CD4-positive, alpha-beta T cell treated with Interleukin-4 for 4 hours (primary cell): ENCODE results near the gene C1QL2.

Experiments
- DNase-seq: peaks from one replicate; pipeline ENCODE4 v3.0.0-alpha.2; 2020

C1QL2 gene

GRCh38 chr2:119178776-119179175 is 20.2 kb upstream of the C1QL2 start:
- no peak for DNase-seq

GRCh38 chr2:119177838-119178190 is 19.3 kb upstream of the C1QL2 start:
- no peak for DNase-seq

GRCh38 chr2:119177171-119177837 is 18.8 kb upstream of the C1QL2 start:
- no peak for DNase-seq

- no peak for DNase-seq
Observed at GRCh38 chr2:119175517-119175916, 17.0 kb upstream of the C1QL2 start.

- DNase-seq: no peak
Observed at GRCh38 chr2:119174993-119175347, 16.4 kb upstream of the C1QL2 start.

- DNase-seq: peak; percentile 33
Observed at GRCh38 chr2:119174216-119174992, 15.9 kb upstream of the C1QL2 start.

GRCh38 chr2:119173556-119174060 is 15.1 kb upstream of the C1QL2 start:
- DNase-seq: no peak

- DNase-seq: no peak
Observed at GRCh38 chr2:119170504-119170903, 12.0 kb upstream of the C1QL2 start.

GRCh38 chr2:119169717-119170116 is 11.2 kb upstream of the C1QL2 start:
- DNase-seq: no peak

- DNase-seq: no peak
Observed at GRCh38 chr2:119160361-119160990, 1.9 kb upstream of the C1QL2 start.

- DNase-seq: no peak
Observed at GRCh38 chr2:119157850-119158511, 570 bp downstream of the C1QL2 start.

GRCh38 chr2:119156891-119157773 is 1.4 kb downstream of the C1QL2 start:
- no peak for DNase-seq

GRCh38 chr2:119156105-119156890 is 2.3 kb downstream of the C1QL2 start:
- no peak for DNase-seq

GRCh38 chr2:119155633-119156032 is 2.9 kb downstream of the C1QL2 start:
- DNase-seq: no peak

- no peak for DNase-seq
Observed at GRCh38 chr2:119154076-119154475, 4.5 kb downstream of the C1QL2 start.

- DNase-seq: no peak
Observed at GRCh38 chr2:119149611-119150010, 8.9 kb downstream of the C1QL2 start.

- no peak for DNase-seq
Observed at GRCh38 chr2:119147776-119148715, 10.5 kb downstream of the C1QL2 start.

GRCh38 chr2:119144806-119145205 is 13.7 kb downstream of the C1QL2 start:
- DNase-seq: no peak

- DNase-seq: no peak
Observed at GRCh38 chr2:119142824-119143223, 15.7 kb downstream of the C1QL2 start.

- no peak for DNase-seq
Observed at GRCh38 chr2:119137502-119137901, 21.0 kb downstream of the C1QL2 start.
